PFSK-1 (cell line): ENCODE results near the gene BCAS3.

ENCODE experiments used
- FOXP2 ChIP-seq: optimal IDR thresholded peaks from 2 replicates; pipeline ENCODE3; 2011; ENCODE audit warnings: borderline replicate concordance, control low read depth, inconsistent platforms; ENCODE audit not compliant: insufficient read depth; ENCODE audit errors: extremely low read length, extremely low read depth
- POLR2AphosphoS5 ChIP-seq: IDR thresholded peaks from 2 replicates; pipeline ENCODE4 v1.6.1; 2012; ENCODE audit warnings: low read depth, mild to moderate bottlenecking, control low read depth, low read length, moderate library complexity
- SIN3A ChIP-seq: IDR thresholded peaks from 2 replicates; pipeline ENCODE4 v1.6.1; 2012; ENCODE audit warnings: mild to moderate bottlenecking, low read length, moderate library complexity, borderline replicate concordance; ENCODE audit not compliant: insufficient read depth
- TAF1 ChIP-seq: IDR thresholded peaks from 2 replicates; pipeline ENCODE4 v1.6.1; 2012; ENCODE audit warnings: low read length, control low read depth, borderline replicate concordance; ENCODE audit not compliant: insufficient read depth
- TF ChIP-seq, protein P1 (sequence below), 2 experiments: IDR thresholded peaks; 2 replicates each; pipeline versions ENCODE4 v1.6.1 to v1.8.0; 2011 to 2012; ENCODE audit warnings: low read depth in 2 of 2, low read length in 2 of 2, control low read depth in 1 of 2, inconsistent platforms in 1 of 2, mild to moderate bottlenecking in 1 of 2, moderate library complexity in 1 of 2; ENCODE audit not compliant: insufficient read depth in 1 of 2

DNA sequence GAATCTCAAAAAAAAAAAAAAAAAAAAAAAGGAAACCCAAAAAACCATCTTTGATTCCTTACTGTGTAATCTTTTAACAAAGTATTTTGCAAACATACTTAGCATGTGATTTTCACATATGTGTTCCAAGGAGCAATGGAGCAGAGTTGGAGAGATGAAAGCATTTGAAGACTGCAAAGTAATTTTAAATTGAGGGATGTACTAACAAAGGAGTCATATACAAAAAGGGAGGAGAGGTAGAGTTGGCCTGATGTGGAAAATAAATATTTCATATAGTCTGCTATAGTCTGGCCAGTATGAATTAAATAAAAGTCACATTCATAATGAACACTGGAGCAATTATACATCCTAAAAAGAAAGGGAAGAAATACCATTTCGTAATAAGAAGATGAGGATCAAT is 456.2 kb downstream of the BCAS3 start:
- TF ChIP-seq POLR2AphosphoS5 (no peak), TAF1 (no peak), SIN3A (no peak), FOXP2 (no peak)
- TF ChIP-seq, protein P1, sequence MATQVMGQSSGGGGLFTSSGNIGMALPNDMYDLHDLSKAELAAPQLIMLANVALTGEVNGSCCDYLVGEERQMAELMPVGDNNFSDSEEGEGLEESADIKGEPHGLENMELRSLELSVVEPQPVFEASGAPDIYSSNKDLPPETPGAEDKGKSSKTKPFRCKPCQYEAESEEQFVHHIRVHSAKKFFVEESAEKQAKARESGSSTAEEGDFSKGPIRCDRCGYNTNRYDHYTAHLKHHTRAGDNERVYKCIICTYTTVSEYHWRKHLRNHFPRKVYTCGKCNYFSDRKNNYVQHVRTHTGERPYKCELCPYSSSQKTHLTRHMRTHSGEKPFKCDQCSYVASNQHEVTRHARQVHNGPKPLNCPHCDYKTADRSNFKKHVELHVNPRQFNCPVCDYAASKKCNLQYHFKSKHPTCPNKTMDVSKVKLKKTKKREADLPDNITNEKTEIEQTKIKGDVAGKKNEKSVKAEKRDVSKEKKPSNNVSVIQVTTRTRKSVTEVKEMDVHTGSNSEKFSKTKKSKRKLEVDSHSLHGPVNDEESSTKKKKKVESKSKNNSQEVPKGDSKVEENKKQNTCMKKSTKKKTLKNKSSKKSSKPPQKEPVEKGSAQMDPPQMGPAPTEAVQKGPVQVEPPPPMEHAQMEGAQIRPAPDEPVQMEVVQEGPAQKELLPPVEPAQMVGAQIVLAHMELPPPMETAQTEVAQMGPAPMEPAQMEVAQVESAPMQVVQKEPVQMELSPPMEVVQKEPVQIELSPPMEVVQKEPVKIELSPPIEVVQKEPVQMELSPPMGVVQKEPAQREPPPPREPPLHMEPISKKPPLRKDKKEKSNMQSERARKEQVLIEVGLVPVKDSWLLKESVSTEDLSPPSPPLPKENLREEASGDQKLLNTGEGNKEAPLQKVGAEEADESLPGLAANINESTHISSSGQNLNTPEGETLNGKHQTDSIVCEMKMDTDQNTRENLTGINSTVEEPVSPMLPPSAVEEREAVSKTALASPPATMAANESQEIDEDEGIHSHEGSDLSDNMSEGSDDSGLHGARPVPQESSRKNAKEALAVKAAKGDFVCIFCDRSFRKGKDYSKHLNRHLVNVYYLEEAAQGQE (IDR thresholded peaks at IDR 0.05; ENCODE audit: insufficient read depth in 1 of 2, low read depth in 2 of 2, low read length in 2 of 2): no peak
